GM23338 (cell line): ENCODE data around the gene AVPR2. TPM values are rescaled to one million over a fixed set of nuclear protein-coding genes. Genes with fewer than 3 reads are reported as not detected.

Source experiments
- ATAC-seq: fragments of 200-7000 bp; cut with Tn5 transposase; 3 replicates; pipeline ENCODE4 v1.9.1; 2020
- DNase-seq: peaks from one replicate; pipeline ENCODE4 v3.0.0-alpha.2; 2015; ENCODE audit warnings: low spot score
- H2AFZ ChIP-seq: fragments of 200-600 bp; sonication (generic); 2 replicates; pipeline ENCODE4 v1.8.0; 2016; ENCODE audit warnings: antibody characterized with exemption, mild to moderate bottlenecking, moderate library complexity
- H3F3A ChIP-seq: fragments of 200-600 bp; sonication (generic); replicated peaks from 2 replicates; pipeline ENCODE4 v1.8.0; 2017; ENCODE audit warnings: antibody characterized with exemption, mixed run types, low read depth
- H3K27ac ChIP-seq: fragments of 200-600 bp; sonication (generic); 2 replicates; pipeline ENCODE4 v1.6.1; 2016; ENCODE audit warnings: low read depth
- H3K27me3 ChIP-seq: fragments of 200-600 bp; sonication (generic); 2 replicates; pipeline ENCODE4 v1.8.0; 2016; ENCODE audit warnings: mild to moderate bottlenecking, mixed run types, moderate library complexity; ENCODE audit not compliant: insufficient read depth
- H3K36me3 ChIP-seq: fragments of 200-600 bp; sonication (generic); 2 replicates; pipeline ENCODE4 v1.8.0; 2016; ENCODE audit warnings: mild to moderate bottlenecking; ENCODE audit not compliant: insufficient read depth
- H3K4me1 ChIP-seq: fragments of 200-600 bp; sonication (generic); 2 replicates; pipeline ENCODE4 v1.8.0; 2016; ENCODE audit warnings: mild to moderate bottlenecking, moderate library complexity; ENCODE audit not compliant: insufficient read depth
- H3K4me2 ChIP-seq: fragments of 200-600 bp; sonication (generic); 2 replicates; pipeline ENCODE4 v1.7.1; 2017; ENCODE audit warnings: mixed run types
- H3K4me3 ChIP-seq: fragments of 200-600 bp; sonication (generic); 2 replicates; pipeline ENCODE4 v1.6.1; 2016; ENCODE audit warnings: mixed run types
- H3K79me2 ChIP-seq: fragments of 200-600 bp; sonication (generic); replicated peaks from 2 replicates; pipeline ENCODE4 v1.8.0; 2017; ENCODE audit warnings: mild to moderate bottlenecking; ENCODE audit not compliant: insufficient read depth
- H3K9me2 ChIP-seq: fragments of 200-600 bp; sonication (generic); 2 replicates; pipeline ENCODE4 v1.8.0; 2017; ENCODE audit not compliant: insufficient read depth
- H4K20me1 ChIP-seq: fragments of 200-600 bp; sonication (generic); replicated peaks from 2 replicates; pipeline ENCODE4 v1.8.0; 2017; ENCODE audit warnings: mild to moderate bottlenecking; ENCODE audit not compliant: insufficient read depth
- H3K27ac Mint-ChIP-seq: 2 replicates; pipeline ENCODE4 v1.8.0; 2020; ENCODE audit warnings: inconsistent platforms, mild to moderate bottlenecking, moderate library complexity, mixed read lengths
- H3K27me3 Mint-ChIP-seq: 3 replicates; pipeline ENCODE4 v1.8.0; 2022; ENCODE audit warnings: low read depth, mild to moderate bottlenecking, moderate library complexity, mixed read lengths, inconsistent platforms; ENCODE audit not compliant: insufficient read depth, poor library complexity
- H3K36me3 Mint-ChIP-seq: 3 replicates; pipeline ENCODE4 v1.8.0; 2021; ENCODE audit warnings: low read depth, mild to moderate bottlenecking, inconsistent platforms, moderate library complexity, mixed read lengths
- H3K4me1 Mint-ChIP-seq: 3 replicates; pipeline ENCODE4 v1.8.0; 2020; ENCODE audit warnings: mild to moderate bottlenecking, inconsistent platforms, mixed read lengths
- H3K4me3 Mint-ChIP-seq: 3 replicates; pipeline ENCODE4 v1.8.0; 2021; ENCODE audit warnings: moderate library complexity, mild to moderate bottlenecking, inconsistent platforms, mixed read lengths
- H3K9me3 Mint-ChIP-seq: 3 replicates; pipeline ENCODE4 v1.8.0; 2020; ENCODE audit warnings: moderate library complexity, mild to moderate bottlenecking, inconsistent platforms, mixed read lengths
- CREB1 ChIP-seq: fragments of 250-450 bp; sonication (Bioruptor Pico); IDR thresholded peaks from 2 replicates; pipeline ENCODE4 v1.5.0; 2020; ENCODE audit warnings: low read depth, mild to moderate bottlenecking, moderate library complexity
- JUNB ChIP-seq: IDR thresholded peaks from one replicate; pipeline ENCODE4 v1.6.1; 2016; ENCODE audit warnings: antibody characterized with exemption; ENCODE audit not compliant: unreplicated experiment
- NANOG ChIP-seq: IDR thresholded peaks from 2 replicates; pipeline ENCODE4 v1.6.1; 2016; ENCODE audit warnings: antibody characterized with exemption, borderline replicate concordance
- POLR2AphosphoS5 ChIP-seq: IDR thresholded peaks from 2 replicates; pipeline ENCODE4 v1.6.1; 2016; ENCODE audit warnings: antibody characterized with exemption, low read depth
- STAT1 ChIP-seq: IDR thresholded peaks from one replicate; pipeline ENCODE4 v1.6.1; 2016; ENCODE audit warnings: antibody characterized with exemption; ENCODE audit not compliant: unreplicated experiment
- ZNF114 ChIP-seq: fragments of 250-450 bp; sonication (Bioruptor Pico); IDR thresholded peaks from 2 replicates; pipeline ENCODE4 v1.5.0; 2020; ENCODE audit warnings: mild to moderate bottlenecking, moderate library complexity
- ZNF331 ChIP-seq: fragments of 250-450 bp; sonication (Bioruptor Pico); IDR thresholded peaks from 2 replicates; pipeline ENCODE4 v1.5.0; 2020; ENCODE audit warnings: low read depth, mild to moderate bottlenecking, moderate library complexity
- polyA plus RNA-seq: library from polyadenylated mRNA; unstranded; fragments of >200 nt; fragmentation: Nextera tagmentation; extraction: Ambion mirVana; gene quantifications from 2 replicates; pipeline ENCODE4 v1.2.1, GENCODE V29; 2016
- total RNA-seq: library from RNA; depleted of rRNA; stranded (reverse); fragments of >200 nt; shearing (Covaris generic); gene quantifications from 2 replicates; pipeline ENCODE4 v1.2.3, GENCODE V29; 2014
- TF ChIP-seq, protein P1 (sequence below): fragments of 250-450 bp; sonication (Bioruptor Pico); IDR thresholded peaks from 2 replicates; pipeline ENCODE4 v1.5.0; 2020; ENCODE audit warnings: mild to moderate bottlenecking, moderate library complexity

Gene AVPR2
- total and polyA plus RNA-seq, 2 experiments from 2014 or later: not detected

DNA sequence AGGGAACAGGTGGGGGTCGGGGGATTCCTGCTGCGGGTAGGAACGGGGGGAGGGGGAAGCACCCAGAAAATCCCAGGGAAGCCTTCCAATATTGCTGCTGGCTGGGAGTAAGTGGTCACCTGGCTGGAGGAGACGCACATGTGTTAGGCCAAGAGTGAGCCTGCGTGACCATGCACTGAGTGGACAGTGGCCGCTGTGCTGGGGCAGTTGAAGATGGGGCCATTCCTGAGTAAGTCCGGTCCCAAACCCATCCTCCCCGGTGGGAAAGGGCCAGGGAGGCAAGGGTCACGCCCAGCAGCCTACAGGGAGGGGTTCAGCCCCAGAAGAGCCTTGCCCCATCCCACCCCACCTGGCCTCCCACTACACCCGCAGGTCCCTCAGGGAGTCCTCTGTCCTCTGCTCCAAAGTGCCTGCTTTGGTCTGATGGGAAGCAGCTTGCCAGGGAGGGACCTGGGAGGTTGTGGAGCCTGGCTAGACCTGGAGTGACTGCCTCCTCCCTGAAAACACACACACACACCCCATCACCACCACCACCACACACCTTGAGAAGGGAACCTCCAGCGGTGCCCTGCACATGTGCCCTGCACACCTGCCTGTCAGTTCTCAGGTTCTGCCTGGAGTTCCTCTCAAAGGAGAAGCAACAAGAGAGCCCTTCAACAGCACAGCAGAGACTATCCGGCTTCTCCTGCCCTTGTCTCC, 24.6 kb upstream of the AVPR2 start (continued):
- TF ChIP-seq, protein P1, sequence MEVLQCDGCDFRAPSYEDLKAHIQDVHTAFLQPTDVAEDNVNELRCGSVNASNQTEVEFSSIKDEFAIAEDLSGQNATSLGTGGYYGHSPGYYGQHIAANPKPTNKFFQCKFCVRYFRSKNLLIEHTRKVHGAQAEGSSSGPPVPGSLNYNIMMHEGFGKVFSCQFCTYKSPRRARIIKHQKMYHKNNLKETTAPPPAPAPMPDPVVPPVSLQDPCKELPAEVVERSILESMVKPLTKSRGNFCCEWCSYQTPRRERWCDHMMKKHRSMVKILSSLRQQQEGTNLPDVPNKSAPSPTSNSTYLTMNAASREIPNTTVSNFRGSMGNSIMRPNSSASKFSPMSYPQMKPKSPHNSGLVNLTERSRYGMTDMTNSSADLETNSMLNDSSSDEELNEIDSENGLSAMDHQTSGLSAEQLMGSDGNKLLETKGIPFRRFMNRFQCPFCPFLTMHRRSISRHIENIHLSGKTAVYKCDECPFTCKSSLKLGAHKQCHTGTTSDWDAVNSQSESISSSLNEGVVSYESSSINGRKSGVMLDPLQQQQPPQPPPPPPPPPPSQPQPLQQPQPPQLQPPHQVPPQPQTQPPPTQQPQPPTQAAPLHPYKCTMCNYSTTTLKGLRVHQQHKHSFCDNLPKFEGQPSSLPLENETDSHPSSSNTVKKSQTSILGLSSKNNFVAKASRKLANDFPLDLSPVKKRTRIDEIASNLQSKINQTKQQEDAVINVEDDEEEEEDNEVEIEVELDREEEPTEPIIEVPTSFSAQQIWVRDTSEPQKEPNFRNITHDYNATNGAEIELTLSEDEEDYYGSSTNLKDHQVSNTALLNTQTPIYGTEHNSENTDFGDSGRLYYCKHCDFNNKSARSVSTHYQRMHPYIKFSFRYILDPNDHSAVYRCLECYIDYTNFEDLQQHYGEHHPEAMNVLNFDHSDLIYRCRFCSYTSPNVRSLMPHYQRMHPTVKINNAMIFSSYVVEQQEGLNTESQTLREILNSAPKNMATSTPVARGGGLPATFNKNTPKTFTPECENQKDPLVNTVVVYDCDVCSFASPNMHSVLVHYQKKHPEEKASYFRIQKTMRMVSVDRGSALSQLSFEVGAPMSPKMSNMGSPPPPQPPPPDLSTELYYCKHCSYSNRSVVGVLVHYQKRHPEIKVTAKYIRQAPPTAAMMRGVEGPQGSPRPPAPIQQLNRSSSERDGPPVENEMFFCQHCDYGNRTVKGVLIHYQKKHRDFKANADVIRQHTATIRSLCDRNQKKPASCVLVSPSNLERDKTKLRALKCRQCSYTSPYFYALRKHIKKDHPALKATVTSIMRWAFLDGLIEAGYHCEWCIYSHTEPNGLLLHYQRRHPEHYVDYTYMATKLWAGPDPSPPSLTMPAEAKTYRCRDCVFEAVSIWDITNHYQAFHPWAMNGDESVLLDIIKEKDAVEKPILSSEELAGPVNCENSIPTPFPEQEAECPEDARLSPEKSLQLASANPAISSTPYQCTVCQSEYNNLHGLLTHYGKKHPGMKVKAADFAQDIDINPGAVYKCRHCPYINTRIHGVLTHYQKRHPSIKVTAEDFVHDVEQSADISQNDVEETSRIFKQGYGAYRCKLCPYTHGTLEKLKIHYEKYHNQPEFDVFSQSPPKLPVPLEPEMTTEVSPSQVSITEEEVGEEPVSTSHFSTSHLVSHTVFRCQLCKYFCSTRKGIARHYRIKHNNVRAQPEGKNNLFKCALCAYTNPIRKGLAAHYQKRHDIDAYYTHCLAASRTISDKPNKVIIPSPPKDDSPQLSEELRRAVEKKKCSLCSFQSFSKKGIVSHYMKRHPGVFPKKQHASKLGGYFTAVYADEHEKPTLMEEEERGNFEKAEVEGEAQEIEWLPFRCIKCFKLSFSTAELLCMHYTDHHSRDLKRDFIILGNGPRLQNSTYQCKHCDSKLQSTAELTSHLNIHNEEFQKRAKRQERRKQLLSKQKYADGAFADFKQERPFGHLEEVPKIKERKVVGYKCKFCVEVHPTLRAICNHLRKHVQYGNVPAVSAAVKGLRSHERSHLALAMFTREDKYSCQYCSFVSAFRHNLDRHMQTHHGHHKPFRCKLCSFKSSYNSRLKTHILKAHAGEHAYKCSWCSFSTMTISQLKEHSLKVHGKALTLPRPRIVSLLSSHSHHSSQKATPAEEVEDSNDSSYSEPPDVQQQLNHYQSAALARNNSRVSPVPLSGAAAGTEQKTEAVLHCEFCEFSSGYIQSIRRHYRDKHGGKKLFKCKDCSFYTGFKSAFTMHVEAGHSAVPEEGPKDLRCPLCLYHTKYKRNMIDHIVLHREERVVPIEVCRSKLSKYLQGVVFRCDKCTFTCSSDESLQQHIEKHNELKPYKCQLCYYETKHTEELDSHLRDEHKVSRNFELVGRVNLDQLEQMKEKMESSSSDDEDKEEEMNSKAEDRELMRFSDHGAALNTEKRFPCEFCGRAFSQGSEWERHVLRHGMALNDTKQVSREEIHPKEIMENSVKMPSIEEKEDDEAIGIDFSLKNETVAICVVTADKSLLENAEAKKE: no peak
- TF ChIP-seq JUNB: no peak
- no peak for TF ChIP-seq POLR2AphosphoS5
- no peak for TF ChIP-seq NANOG
- no peak for TF ChIP-seq CREB1 (CRISPR knock-in tag)
- TF ChIP-seq ZNF331 (CRISPR knock-in tag): no peak
- TF ChIP-seq ZNF114 (CRISPR knock-in tag): no peak
- no peak for TF ChIP-seq STAT1

DNA sequence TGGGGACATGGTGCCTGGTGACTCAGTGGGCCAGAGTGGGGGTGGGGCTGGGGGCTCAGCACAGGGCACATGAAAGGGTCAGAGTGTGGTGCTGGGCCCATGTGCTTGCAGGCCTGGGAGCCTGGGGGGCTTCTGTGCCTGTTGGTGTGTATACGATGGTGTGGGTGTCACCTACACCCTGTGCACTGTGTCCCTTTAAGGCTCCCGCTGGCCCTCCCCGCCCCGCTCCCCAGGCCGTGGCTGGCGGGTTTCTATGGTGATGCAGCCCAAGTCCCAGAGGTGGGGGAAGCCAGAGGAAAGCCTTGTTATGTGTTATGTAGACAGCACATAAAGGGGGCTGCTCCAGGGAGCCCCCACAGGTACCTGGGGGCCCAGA, 24.0 kb upstream of the AVPR2 start:
- DNase-seq (no peak), ATAC-seq (no peak)
- no peak overlapping the region for H3K27ac Mint-ChIP-seq
- no peaks in the 10 kb centered on the region for H3K9me3 Mint-ChIP-seq
- Histone ChIP-seq H3K9me2 (no peaks in the 10 kb centered on the region), H3K27ac (no peak overlapping the region), H4K20me1 (no peaks in the 10 kb centered on the region), H3K27me3 (no peaks in the 10 kb centered on the region), H3K36me3 (no peaks in the 10 kb centered on the region), H3K4me2 (no peak overlapping the region), H2AFZ (no peak overlapping the region), H3K79me2 (no peaks in the 10 kb centered on the region), H3K4me1 (peaks cover 30% of the 10 kb centered on the region; the same call in 1 of the 2 replicates), H3K4me3 (no peak overlapping the region), H3F3A (no peaks in the 10 kb centered on the region)
- H3K36me3 Mint-ChIP-seq: no peaks in the 10 kb centered on the region; the same call in 2 of the 3 replicates
- H3K4me3 Mint-ChIP-seq: 0 out of 3 replicates have a peak overlapping the region, but pooled peaks have one; percentile 28
- peaks cover 51% of the 10 kb centered on the region for H3K4me1 Mint-ChIP-seq
- peaks cover 16% of the 10 kb centered on the region for H3K27me3 Mint-ChIP-seq
- TF ChIP-seq ZNF331 (CRISPR knock-in tag) (no peak), ZNF114 (CRISPR knock-in tag) (no peak)
- TF ChIP-seq, protein P1: no peak
